GM12878 (cell line): ENCODE measurements around the gene SERPINA9. TPM values are rescaled to one million over a fixed set of nuclear protein-coding genes. Genes with fewer than 3 reads are reported as not detected.

Experiments used
- ATAC-seq: fragments of 200-7000 bp; cut with Tn5 transposase; 3 replicates; pipeline ENCODE4 v1.9.1; 2020; ENCODE audit warnings: mild to moderate bottlenecking, moderate library complexity
- BruUV-seq: library from RNA; stranded (reverse); fragments of 400-500 nt; replicated peaks from 2 replicates; lab custom pipeline; 2021; lab: Mats Ljungman, UMichigan
- CTCF ChIA-PET: fragments of 300-600 bp; sonication (Branson Sonifier 250); formaldehyde crosslinking; extraction: SDS; loops from one replicate; lab custom pipeline; 2021; ENCODE audit warnings: inconsistent platforms; lab: Yijun Ruan, JAX
- POLR2A ChIA-PET: fragments of 350-600 bp; formaldehyde crosslinking; extraction: SDS; loops from one replicate; lab custom pipeline; 2021; ENCODE audit warnings: inconsistent platforms; lab: Charles Lee
- RAD21 ChIA-PET: fragments of 300-600 bp; sonication (Branson Sonifier 250); formaldehyde crosslinking; loops from one replicate; lab custom pipeline; 2023; ENCODE audit warnings: antibody characterized with exemption; ENCODE audit not compliant: unreplicated experiment; lab: Charles Lee
- SMC1A ChIA-PET: fragments of 300-600 bp; sonication (Branson Sonifier 250); formaldehyde crosslinking; loops from one replicate; lab custom pipeline; 2023; ENCODE audit not compliant: unreplicated experiment, uncharacterized antibody; lab: Charles Lee
- DNase-seq: peaks from one replicate; pipeline ENCODE4 v3.0.0-alpha.2; 2011; ENCODE audit warnings: low read depth, low spot score
- FAIRE-seq: peaks from 3 replicates; lab custom pipeline; 2011; peaks lifted over from hg19 to GRCh38; lab: Jason Lieb, UNC
- H2AFZ ChIP-seq: 2 replicates; pipeline ENCODE4 v1.6.0; 2011; ENCODE audit warnings: low read depth, low read length, control low read depth; ENCODE audit not compliant: control insufficient read depth
- H3K27ac ChIP-seq: 2 replicates; pipeline ENCODE4 v1.5.1; 2011; ENCODE audit warnings: control low read depth; ENCODE audit not compliant: control insufficient read depth, insufficient read depth
- H3K27me3 ChIP-seq, 2 experiments: replicated peaks in 1 of 2; 2 replicates each; pipeline versions ENCODE4 v1.6.0 to v1.6.1; 2011; ENCODE audit warnings: low read length in 1 of 2; ENCODE audit not compliant: control insufficient read depth in 2 of 2, insufficient read depth in 2 of 2
- H3K36me3 ChIP-seq, 2 experiments: 2 replicates each; pipeline ENCODE4 v1.5.1; 2011; ENCODE audit warnings: low read length in 1 of 2; ENCODE audit not compliant: control insufficient read depth in 2 of 2, insufficient read depth in 2 of 2
- H3K4me1 ChIP-seq: 2 replicates; pipeline ENCODE4 v1.6.1; 2011; ENCODE audit warnings: mild to moderate bottlenecking, low read length, moderate library complexity, mixed read lengths; ENCODE audit not compliant: control insufficient read depth, insufficient read depth
- H3K4me2 ChIP-seq: 2 replicates; pipeline ENCODE4 v1.6.0; 2011; ENCODE audit warnings: control low read depth; ENCODE audit not compliant: control insufficient read depth, insufficient read depth
- H3K4me3 ChIP-seq: fragments of 200-600 bp; sonication (generic); 2 replicates; pipeline ENCODE4 v1.5.1; 2016
- H3K79me2 ChIP-seq: 2 replicates; pipeline ENCODE4 v1.6.0; 2011; ENCODE audit warnings: low read length; ENCODE audit not compliant: control insufficient read depth, insufficient read depth
- H3K9ac ChIP-seq: 2 replicates; pipeline ENCODE4 v1.8.0; 2011; ENCODE audit warnings: low read length, control low read depth, mixed read lengths; ENCODE audit not compliant: control insufficient read depth, insufficient read depth
- H3K9me3 ChIP-seq: replicated peaks from 3 replicates; pipeline ENCODE4 v1.5.1; 2011; ENCODE audit warnings: mild to moderate bottlenecking, low read length; ENCODE audit not compliant: control insufficient read depth, insufficient read depth
- H4K20me1 ChIP-seq: 2 replicates; pipeline ENCODE4 v1.6.0; 2011; ENCODE audit not compliant: control insufficient read depth, insufficient read depth
- BMI1 ChIP-seq: fragments of 450-650 bp; IDR thresholded peaks from 2 replicates; pipeline ENCODE4 v1.6.1; 2016; ENCODE audit warnings: mild to moderate bottlenecking, moderate library complexity, borderline replicate concordance
- DPF2 ChIP-seq: fragments of 450-650 bp; IDR thresholded peaks from 2 replicates; pipeline ENCODE4 v1.6.1; 2017; ENCODE audit warnings: mild to moderate bottlenecking
- HDAC6 ChIP-seq: fragments of 200-600 bp; sonication (generic); IDR thresholded peaks from one replicate; pipeline ENCODE4 v1.8.0; 2017; ENCODE audit warnings: antibody characterized with exemption; ENCODE audit not compliant: unreplicated experiment
- MEF2B ChIP-seq: fragments of 450-650 bp; IDR thresholded peaks from 2 replicates; pipeline ENCODE4 v1.6.1; 2018; ENCODE audit warnings: mild to moderate bottlenecking, moderate library complexity; ENCODE audit not compliant: partially characterized antibody, poor library complexity, severe bottlenecking
- PAX5 ChIP-seq: IDR thresholded peaks from 2 replicates; pipeline ENCODE4 v1.6.1; 2011; ENCODE audit warnings: low read depth, low read length, borderline replicate concordance
- RAD21 ChIP-seq: IDR thresholded peaks from 2 replicates; pipeline ENCODE4 v1.6.1; 2011; ENCODE audit warnings: mild to moderate bottlenecking, low read depth, low read length, moderate library complexity; ENCODE audit not compliant: insufficient read depth
- SIN3A ChIP-seq: IDR thresholded peaks from 2 replicates; pipeline ENCODE4 v1.6.1; 2012; ENCODE audit warnings: low read depth, low read length, improper control_type of control experiment
- SMARCA5 ChIP-seq: fragments of 450-650 bp; IDR thresholded peaks from 2 replicates; pipeline ENCODE4 v1.6.1; 2017; ENCODE audit warnings: mild to moderate bottlenecking
- SMC3 ChIP-seq: IDR thresholded peaks from 2 replicates; pipeline ENCODE4 v1.6.1; 2011; ENCODE audit warnings: low read length, improper control_type of control experiment, borderline replicate concordance
- SRF ChIP-seq, 2 experiments: IDR thresholded peaks; 2 replicates each; pipeline ENCODE4 v1.6.1; 2011; ENCODE audit warnings: low read depth in 2 of 2, low read length in 2 of 2, mild to moderate bottlenecking in 1 of 2, moderate library complexity in 1 of 2
- YY1 ChIP-seq: IDR thresholded peaks from 2 replicates; pipeline ENCODE4 v1.6.1; 2011; ENCODE audit warnings: low read depth, mild to moderate bottlenecking, low read length
- ZNF217 ChIP-seq: fragments of 450-650 bp; IDR thresholded peaks from 2 replicates; pipeline ENCODE4 v1.6.1; 2017; ENCODE audit warnings: antibody characterized with exemption, mild to moderate bottlenecking
- WGBS: methylation state at CpG from one replicate; pipeline ENCODE4 v1.1.6; 2016; ENCODE audit warnings: low lambda C conversion rate; ENCODE audit not compliant: insufficient replicate concordance, insufficient coverage; ENCODE audit errors: missing lambda C conversion rate; 5-methylcytosine and 5-hydroxymethylcytosine counted together
- in situ Hi-C: fragments of 300-500 bp; cut with MboI; formaldehyde crosslinking; loops from 9 replicates; pipeline ENCODE4 v1.14.3; 2018; ENCODE audit warnings: mixed read lengths
- intact Hi-C: fragments of 100-400 bp; cut with micrococcal nuclease; formaldehyde crosslinking; loops from one replicate; pipeline ENCODE4 v1.14.2; 2022; ENCODE audit not compliant: unreplicated experiment
- polyA plus RNA-seq, 11 experiments: library from polyadenylated mRNA; depleted of rRNA in 4 of 11; unstranded in 6 of 11; stranded (reverse) in 5 of 11; fragments of >200 nt; fragmentation: Nextera tagmentation in 4 of 11; fragmentation: Illumina TruSeq in 1 of 11; extraction: Ambion mirVana in 4 of 11; extraction: Trizol in 1 of 11; gene quantifications; 1 replicate in 1 of 11; 2 replicates in 10 of 11; pipeline versions ENCODE4 v1.2.1 to v1.2.3, GENCODE V29; 2011 to 2016; ENCODE audit warnings: inconsistent platforms in 2 of 11, missing spikeins in 2 of 11, low read depth in 1 of 11
- total RNA-seq, 4 experiments: library from RNA; depleted of rRNA in 3 of 4; stranded (reverse); fragments of >200 nt in 3 of 4; fragmentation: Illumina TruSeq in 1 of 4; extraction: Trizol in 1 of 4; gene quantifications; 2 replicates each; pipeline versions ENCODE4 v1.2.1 to v1.2.3, GENCODE V29; 2013 to 2021
- TF ChIP-seq, protein P1 (sequence below), 3 experiments: IDR thresholded peaks in 2 of 3; conservative IDR thresholded peaks in 1 of 3; 2 replicates each; pipeline ENCODE4 v1.5.1; 2011; ENCODE audit warnings: low read depth in 3 of 3, low read length in 3 of 3, mild to moderate bottlenecking in 3 of 3, control low read depth in 2 of 3, moderate library complexity in 2 of 3, inconsistent platforms in 1 of 3, mixed read lengths in 1 of 3; ENCODE audit not compliant: control insufficient read depth in 2 of 3, insufficient read depth in 1 of 3; ENCODE audit errors: extremely low read depth in 1 of 3

SERPINA9 gene
- total and polyA plus RNA-seq, 10 of the 15 experiments (the other 5 are each of a cell fraction or from before 2014, with no cell fraction given) = 0.05 TPM; not detected in 9

DNA sequence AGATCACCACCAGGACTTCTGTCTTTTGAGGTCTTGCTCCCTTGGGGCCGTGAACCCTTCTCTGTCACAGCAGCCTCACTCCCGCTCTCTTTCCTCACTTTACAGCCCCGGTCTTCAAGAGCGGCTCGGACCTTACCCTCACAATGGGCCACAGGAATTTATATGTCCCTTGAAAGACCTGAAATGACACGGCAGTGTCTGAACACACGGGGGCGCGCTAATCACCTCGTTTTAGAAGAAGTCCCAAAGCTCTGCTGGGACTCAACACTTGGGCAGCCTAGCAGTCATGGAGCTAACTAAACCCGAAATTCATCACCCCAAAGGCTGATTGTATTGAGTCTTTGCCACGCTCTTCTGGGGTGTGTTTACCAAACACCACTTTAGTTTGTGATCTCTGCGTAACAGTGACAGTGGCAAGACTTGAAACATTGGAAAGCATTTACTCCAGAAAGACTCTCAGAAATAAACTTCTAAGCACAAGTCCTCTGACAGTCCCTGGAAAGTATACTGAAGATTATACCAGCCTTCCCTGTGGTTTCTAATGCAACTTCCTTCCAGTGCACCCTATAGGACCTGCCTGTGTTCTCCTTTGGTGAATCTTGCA lies 52.4 kb downstream of the SERPINA9 start:
- Histone ChIP-seq H3K9me3 (no peaks in the 10 kb centered on the region; the same call in 2 of the 3 replicates), H3K4me3 (no peak overlapping the region), H3K27ac (no peak overlapping the region), H3K9ac (no peak overlapping the region), H2AFZ (peak overlapping the region; percentile 39; the same call in 1 of the 2 replicates), H3K4me2 (no peak overlapping the region), H3K36me3 (no peaks in the 10 kb centered on the region)
- SMC1A ChIA-PET = interaction anchor here (0.6 to 1.2 kb wide), 4 partner anchors 61 to 126 kb away, joined by 3 to 4 read pairs (median 3); no protein-coding TSS in a partner anchor
- FAIRE-seq = peak; percentile 82
- RAD21 ChIA-PET = interaction anchor here (1.0 to 1.6 kb wide), 3 partner anchors 63 to 125 kb away, joined by 3 to 9 read pairs (median 3); no protein-coding TSS in a partner anchor
- POLR2A ChIA-PET = no interaction called here
- 0 out of 2 replicates have a peak, but pooled peaks have one; percentile 24 for TF ChIP-seq YY1
- no peak for TF ChIP-seq ZNF217
- TF ChIP-seq, protein P1, sequence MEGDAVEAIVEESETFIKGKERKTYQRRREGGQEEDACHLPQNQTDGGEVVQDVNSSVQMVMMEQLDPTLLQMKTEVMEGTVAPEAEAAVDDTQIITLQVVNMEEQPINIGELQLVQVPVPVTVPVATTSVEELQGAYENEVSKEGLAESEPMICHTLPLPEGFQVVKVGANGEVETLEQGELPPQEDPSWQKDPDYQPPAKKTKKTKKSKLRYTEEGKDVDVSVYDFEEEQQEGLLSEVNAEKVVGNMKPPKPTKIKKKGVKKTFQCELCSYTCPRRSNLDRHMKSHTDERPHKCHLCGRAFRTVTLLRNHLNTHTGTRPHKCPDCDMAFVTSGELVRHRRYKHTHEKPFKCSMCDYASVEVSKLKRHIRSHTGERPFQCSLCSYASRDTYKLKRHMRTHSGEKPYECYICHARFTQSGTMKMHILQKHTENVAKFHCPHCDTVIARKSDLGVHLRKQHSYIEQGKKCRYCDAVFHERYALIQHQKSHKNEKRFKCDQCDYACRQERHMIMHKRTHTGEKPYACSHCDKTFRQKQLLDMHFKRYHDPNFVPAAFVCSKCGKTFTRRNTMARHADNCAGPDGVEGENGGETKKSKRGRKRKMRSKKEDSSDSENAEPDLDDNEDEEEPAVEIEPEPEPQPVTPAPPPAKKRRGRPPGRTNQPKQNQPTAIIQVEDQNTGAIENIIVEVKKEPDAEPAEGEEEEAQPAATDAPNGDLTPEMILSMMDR (IDR thresholded peaks at IDR 0.05 in 2 of 3, conservative IDR thresholded peaks at IDR 0.05 in 1 of 3; ENCODE audit: control insufficient read depth in 2 of 3, extremely low read depth in 1 of 3, insufficient read depth in 1 of 3, low read depth in 3 of 3, low read length in 3 of 3) = peak; percentile 69 to 85 (median 72)
- TF ChIP-seq SIN3A = no peak
- no peak for TF ChIP-seq SMARCA5
- TF ChIP-seq RAD21 = peak; percentile 49
- TF ChIP-seq SRF (IDR thresholded peaks at IDR 0.05; ENCODE audit: low read depth in 2 of 2, low read length in 2 of 2) = no peak
- TF ChIP-seq HDAC6 = no peak
- TF ChIP-seq SMC3 = peak; percentile 51; the same call in 1 of the 2 replicates
- no peak for TF ChIP-seq DPF2
- no peak for TF ChIP-seq MEF2B
- TF ChIP-seq BMI1 = no peak
- no peak for TF ChIP-seq PAX5
- TF ChIP-seq, all 136 proteins: peak for 4
- CTCF ChIA-PET = interaction anchor here (0.5 to 3.8 kb wide), 10 partner anchors 10 to 842 kb away, joined by 3 to 37 read pairs (median 4); no protein-coding TSS in a partner anchor
- BruUV-seq = no TSS peak
- DNase-seq = peak; percentile 24
- intact Hi-C loops = loop anchor here (1.0 kb wide), 2 partner anchors 63 to 126 kb away; no protein-coding TSS in a partner anchor
- peak; percentile 88 for ATAC-seq
- H3K4me1 ChIP-seq = no peaks in the 10 kb centered on the region
- H3K27me3 ChIP-seq = peaks cover 0 to 1% of the 10 kb centered on the region in 2 experiments; a peak in 3 of 4 replicates
- in situ Hi-C loops = no loop called here
- no peaks in the 10 kb centered on the region for H4K20me1 ChIP-seq
- WGBS = 9% methylated on average over 13 of the region's 13 CpGs
- no peaks in the 10 kb centered on the region for H3K79me2 ChIP-seq
